NCI-H524 treated with DMSO at 0.1 percent for 48 hours (cell line): Measurements from ENCODE around the gene FILIP1L.

Experiments
- DNase-seq: peaks from one replicate; lab custom pipeline; 2025; lab: John Stamatoyannopoulos, UW

FILIP1L gene

GRCh38 chr3:99867594-99868310 lies 246.5 kb downstream of the FILIP1L start:
- DNase-seq = no peak

GRCh38 chr3:99866261-99866761 lies 248.0 kb downstream of the FILIP1L start:
- DNase-seq = peak; percentile 2

DNA sequence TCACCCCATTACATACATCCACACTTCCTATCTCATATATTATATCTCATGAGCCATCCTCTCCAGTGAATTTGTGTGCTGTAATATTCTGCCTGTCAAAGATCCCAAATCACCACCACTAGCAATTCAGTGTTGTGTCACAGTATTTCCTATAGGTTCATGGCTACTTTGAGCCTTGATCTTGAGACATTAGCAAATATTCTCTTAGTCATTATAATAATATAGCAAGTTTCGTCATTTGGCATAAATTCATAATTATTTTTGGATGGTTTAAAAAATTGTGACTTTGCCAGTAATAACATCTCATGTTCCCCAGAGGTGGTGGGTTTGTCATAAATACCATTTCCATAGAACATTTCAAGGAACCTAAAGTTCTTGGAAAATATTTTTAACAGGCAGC lies 249.0 kb downstream of the FILIP1L start:
- DNase-seq = no peak

DNA sequence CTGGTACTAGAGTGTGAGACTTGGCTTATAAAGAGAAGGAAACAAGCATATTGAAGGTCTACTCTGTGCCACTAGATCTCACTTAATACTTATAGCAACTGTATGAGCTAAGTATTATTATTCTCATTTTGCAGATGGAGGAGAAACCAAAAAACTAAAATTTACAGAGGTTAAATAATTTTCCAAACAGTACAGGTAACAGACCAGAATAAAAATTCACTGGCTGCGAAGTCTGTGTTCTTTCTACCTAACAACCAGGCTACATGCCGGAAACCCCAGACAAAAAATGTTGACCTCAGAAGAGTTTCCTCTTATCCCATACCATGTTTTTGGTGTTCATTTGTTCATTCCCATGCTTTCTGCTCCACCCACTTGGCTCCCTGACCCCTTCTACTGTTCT lies 250.0 kb downstream of the FILIP1L start:
- DNase-seq = no peak

GRCh38 chr3:99863588-99863987 lies 250.7 kb downstream of the FILIP1L start:
- no peak for DNase-seq

DNA sequence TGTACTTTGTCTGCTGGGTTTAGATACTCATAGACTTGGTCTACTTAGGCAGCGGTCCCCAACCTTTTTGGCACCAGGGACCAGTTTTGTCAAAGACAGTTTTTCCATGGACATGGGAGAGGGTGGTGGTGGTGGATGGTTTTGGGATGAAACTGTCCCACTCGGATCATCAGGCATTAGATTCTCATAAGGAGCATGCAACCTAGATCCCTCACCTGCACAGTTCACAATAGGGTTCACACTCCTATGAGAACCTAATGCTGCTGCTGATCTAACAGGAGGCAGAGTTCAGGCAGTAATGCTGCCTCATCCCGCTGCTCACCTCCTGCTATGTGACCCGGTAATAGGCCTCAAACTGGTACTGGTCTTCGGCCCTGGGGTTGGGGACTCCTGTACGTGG lies 251.3 kb downstream of the FILIP1L start:
- no peak for DNase-seq

DNA sequence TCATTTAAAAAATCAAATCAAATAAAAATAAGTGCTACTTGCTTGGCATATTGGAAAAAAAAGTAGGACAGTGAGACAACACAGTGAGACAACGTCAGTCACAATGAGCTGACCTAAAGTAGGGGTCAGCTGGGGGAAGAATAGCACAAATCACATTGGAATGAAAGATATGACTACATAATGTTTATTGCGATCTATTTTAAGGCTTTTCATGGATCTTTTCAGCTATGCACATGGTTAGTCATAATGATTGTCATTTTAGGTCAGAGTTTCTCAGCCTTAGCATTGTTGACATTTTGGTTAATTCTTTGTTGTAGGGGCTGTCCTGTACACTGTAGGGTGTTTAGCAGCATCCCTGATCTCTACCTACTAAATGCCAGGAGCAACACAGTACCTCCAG lies 252.1 kb downstream of the FILIP1L start:
- DNase-seq = no peak

DNA sequence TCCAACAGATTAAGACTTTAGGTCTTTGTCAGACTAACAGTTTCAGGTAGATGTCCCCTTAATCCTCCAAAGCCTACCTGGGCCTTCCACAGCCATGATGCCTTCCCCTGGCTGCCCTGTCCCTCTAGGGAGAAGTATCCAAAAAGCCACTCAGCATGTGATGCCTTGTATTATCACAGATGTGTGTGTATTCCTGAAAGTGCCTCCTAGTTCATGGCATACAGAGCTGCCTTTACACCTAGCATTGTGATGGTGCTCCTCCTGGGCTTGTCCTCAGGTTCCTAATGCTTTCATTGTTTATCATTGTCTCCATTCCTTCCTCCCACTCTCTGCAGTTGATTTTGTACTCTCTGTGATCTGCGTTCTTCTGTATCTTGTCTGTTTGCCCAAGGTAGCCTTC lies 253.1 kb downstream of the FILIP1L start:
- DNase-seq = no peak

- DNase-seq = no peak
Measured at GRCh38 chr3:99859825-99860224, 254.5 kb downstream of the FILIP1L start.

DNA sequence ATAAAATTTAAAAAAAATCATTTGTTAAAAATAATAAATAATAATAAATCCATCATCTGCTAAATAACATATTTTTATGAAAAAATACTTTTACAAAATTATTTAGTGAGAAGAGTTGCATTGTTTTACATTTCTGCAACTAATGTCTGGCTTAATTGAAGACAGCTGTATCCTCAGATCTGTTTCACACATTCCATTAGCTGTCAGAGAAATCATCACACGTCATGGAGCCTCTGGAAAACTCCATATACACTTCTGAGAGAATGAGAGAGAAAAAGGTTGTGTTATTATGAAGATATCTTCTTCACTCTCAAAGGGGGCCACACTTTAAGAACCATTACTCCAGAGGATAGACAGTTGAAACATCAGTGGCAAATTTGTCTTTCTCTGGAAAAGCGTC lies 255.8 kb downstream of the FILIP1L start:
- DNase-seq = no peak

GRCh38 chr3:99857278-99857677 lies 257.0 kb downstream of the FILIP1L start:
- DNase-seq = no peak

- no peak for DNase-seq
Measured at GRCh38 chr3:99856437-99857220, 257.7 kb downstream of the FILIP1L start.

DNA sequence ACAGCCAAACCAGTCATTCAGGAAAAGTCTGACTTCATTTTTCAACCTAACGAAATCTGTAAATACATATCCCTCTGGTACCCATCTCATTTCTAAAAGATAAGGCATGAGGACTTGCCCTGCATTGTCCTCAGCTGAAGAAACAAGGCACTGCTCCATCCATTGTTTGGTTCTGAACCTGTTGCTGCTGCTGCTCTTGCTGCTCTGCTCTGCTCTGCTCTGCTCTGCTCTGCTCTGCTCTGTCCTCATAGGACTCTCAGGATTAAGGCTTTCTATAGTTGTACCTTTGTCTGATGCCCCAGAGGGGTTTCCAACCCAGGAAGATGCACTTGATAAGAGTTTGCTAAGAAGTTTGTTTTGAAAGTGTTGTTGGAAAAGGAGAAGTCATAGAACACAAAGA lies 258.4 kb downstream of the FILIP1L start:
- no peak for DNase-seq

DNA sequence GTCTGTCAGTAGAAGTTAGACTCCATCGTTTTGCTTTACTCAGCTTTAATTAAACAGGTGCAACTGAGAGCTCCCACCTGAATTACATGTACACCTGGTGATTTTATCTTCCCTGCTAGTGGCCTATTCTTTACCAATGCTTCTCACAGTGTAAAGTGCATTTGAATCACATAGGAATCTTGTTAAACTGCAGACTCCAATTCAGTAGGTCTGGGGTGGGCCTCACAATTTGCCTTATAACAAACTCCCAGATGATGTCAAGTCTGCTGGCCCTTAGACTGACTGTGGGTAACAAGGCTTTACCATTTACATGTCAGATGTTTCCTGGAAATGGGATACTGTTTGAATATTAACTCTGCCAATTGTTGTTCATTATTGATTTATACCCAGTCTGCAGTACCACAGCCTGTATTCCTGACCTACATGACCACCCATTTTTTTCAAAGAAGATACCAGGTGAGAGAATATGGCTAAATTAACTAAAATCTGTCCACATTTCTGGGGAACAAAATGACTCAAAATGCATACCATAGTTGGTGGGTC lies 259.5 kb downstream of the FILIP1L start:
- DNase-seq = no peak

- no peak for DNase-seq
Measured at GRCh38 chr3:99852851-99853250, 261.4 kb downstream of the FILIP1L start.

DNA sequence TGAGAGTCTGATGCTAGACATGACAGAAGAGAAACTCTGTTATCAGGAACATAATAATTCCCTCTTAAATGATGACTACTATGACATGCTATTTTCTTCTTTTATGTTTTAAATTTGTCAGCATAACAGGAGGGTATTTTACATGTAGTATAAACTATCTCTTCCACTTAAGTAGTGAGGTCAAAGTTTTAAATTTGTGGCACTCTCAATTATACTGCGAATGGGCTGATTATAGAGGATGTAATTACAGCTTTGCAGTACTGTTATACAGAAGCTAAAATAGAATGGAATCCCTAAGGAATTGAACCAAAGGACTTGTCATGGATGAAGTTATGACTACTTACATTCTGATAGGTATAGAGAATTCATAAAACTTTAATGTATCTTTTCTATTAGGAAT lies 262.3 kb downstream of the FILIP1L start:
- no peak for DNase-seq

- no peak for DNase-seq
Measured at GRCh38 chr3:99850608-99851007, 263.7 kb downstream of the FILIP1L start.

- DNase-seq = no peak
Measured at GRCh38 chr3:99848433-99848832, 265.9 kb downstream of the FILIP1L start.

- DNase-seq = no peak
Measured at GRCh38 chr3:99846477-99847160, 267.7 kb downstream of the FILIP1L start.

DNA sequence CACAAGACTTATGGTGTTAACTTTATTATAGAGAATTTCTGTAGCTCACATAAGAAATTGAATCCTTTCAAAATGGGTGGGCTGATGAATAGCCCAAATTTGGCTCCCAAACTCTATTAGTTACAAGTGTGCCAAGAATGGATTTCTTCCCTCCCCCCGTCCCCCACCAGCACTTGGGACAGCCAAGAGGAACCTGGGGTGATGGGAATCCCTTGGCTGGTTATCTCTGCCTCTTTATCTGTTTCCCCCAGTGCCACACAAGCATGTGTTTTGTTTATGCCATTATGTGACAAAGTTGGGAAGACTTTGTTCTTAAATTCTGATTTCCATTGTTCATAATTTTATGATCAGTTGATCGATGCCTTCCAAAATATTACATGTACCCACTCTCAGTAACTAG lies 268.3 kb downstream of the FILIP1L start:
- DNase-seq = no peak

DNA sequence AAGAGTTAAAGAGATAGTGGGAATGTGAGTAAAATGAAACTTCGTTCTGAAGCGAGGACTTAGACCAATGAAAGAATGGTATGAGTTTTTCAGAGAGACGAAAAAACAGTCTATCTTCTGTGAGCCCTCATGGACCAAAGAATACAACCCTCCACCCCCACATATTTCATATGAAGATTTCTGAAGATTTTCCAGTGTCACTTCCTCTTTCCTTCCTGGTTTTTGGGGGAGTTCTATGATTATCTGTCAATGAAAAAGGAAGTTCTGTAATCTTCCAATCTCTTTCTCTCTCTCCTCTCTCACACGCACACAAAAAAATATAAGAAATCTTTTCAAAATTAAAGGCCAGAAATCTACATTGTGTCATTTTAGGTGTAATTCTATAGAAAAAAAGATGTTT lies 269.0 kb downstream of the FILIP1L start:
- no peak for DNase-seq

- DNase-seq = no peak
Measured at GRCh38 chr3:99843590-99844258, 270.6 kb downstream of the FILIP1L start.
